ENCODE data around the gene RAB44. TPM values are rescaled to one million over a fixed set of nuclear protein-coding genes. Genes with fewer than 3 reads are reported as not detected.

Gene RAB44
- total RNA-seq, 1 experiment from 2014 or later = not detected

- no peak for DNase-seq (ENCODE audit: low read depth, low spot score)
- in situ Hi-C loops (cut with HindIII; ENCODE audit: low pct_unique_long_range_greater_than_20kb, low sequenced_read_pairs) = no loop called here
These were observed 55.4 kb downstream of the RAB44 start for GRCh38 chr6:36752886-36753506.

GRCh38 chr6:36753671-36754405 lies 56.2 kb downstream of the RAB44 start:
- in situ Hi-C loops (cut with HindIII; ENCODE audit: low pct_unique_long_range_greater_than_20kb, low sequenced_read_pairs) = no loop called here
- no peak for DNase-seq (ENCODE audit: low read depth, low spot score)

- in situ Hi-C loops (cut with HindIII; ENCODE audit: low pct_unique_long_range_greater_than_20kb, low sequenced_read_pairs) = no loop called here
- no peak for DNase-seq (ENCODE audit: low read depth, low spot score)
These were observed 57.2 kb downstream of the RAB44 start for GRCh38 chr6:36754582-36755434.

GRCh38 chr6:36755435-36756348 lies 58.1 kb downstream of the RAB44 start:
- no peak for DNase-seq (ENCODE audit: low read depth, low spot score)
- in situ Hi-C loops (cut with HindIII; ENCODE audit: low pct_unique_long_range_greater_than_20kb, low sequenced_read_pairs) = no loop called here

GRCh38 chr6:36756786-36757185 lies 59.2 kb downstream of the RAB44 start:
- in situ Hi-C loops (cut with HindIII; ENCODE audit: low pct_unique_long_range_greater_than_20kb, low sequenced_read_pairs) = no loop called here
- no peak for DNase-seq (ENCODE audit: low read depth, low spot score)

GRCh38 chr6:36757206-36757605 lies 59.6 kb downstream of the RAB44 start:
- in situ Hi-C loops (cut with HindIII; ENCODE audit: low pct_unique_long_range_greater_than_20kb, low sequenced_read_pairs) = no loop called here
- no peak for DNase-seq (ENCODE audit: low read depth, low spot score)

- DNase-seq (ENCODE audit: low read depth, low spot score) = no peak
- in situ Hi-C loops (cut with HindIII; ENCODE audit: low pct_unique_long_range_greater_than_20kb, low sequenced_read_pairs) = no loop called here
These were observed 60.4 kb downstream of the RAB44 start for GRCh38 chr6:36757943-36758508.

GRCh38 chr6:36758516-36759147 lies 61.0 kb downstream of the RAB44 start:
- DNase-seq (ENCODE audit: low read depth, low spot score) = no peak
- in situ Hi-C loops (cut with HindIII; ENCODE audit: low pct_unique_long_range_greater_than_20kb, low sequenced_read_pairs) = no loop called here

- in situ Hi-C loops (cut with HindIII; ENCODE audit: low pct_unique_long_range_greater_than_20kb, low sequenced_read_pairs) = no loop called here
These were observed 61.6 kb downstream of the RAB44 start for GRCh38 chr6:36759148-36759759.

GRCh38 chr6:36760685-36761435 lies 63.2 kb downstream of the RAB44 start:
- in situ Hi-C loops (cut with HindIII; ENCODE audit: low pct_unique_long_range_greater_than_20kb, low sequenced_read_pairs) = no loop called here
- no peak for DNase-seq (ENCODE audit: low read depth, low spot score)

More at GRCh38 chr6:36759148-36759759, 61.6 kb downstream of the RAB44 start:
- DNase-seq (ENCODE audit: low read depth, low spot score) = peak; percentile 69

- in situ Hi-C loops (cut with HindIII; ENCODE audit: low pct_unique_long_range_greater_than_20kb, low sequenced_read_pairs) = no loop called here
- no peak for DNase-seq (ENCODE audit: low read depth, low spot score)
These were observed 64.5 kb downstream of the RAB44 start for GRCh38 chr6:36762123-36762522.

- in situ Hi-C loops (cut with HindIII; ENCODE audit: low pct_unique_long_range_greater_than_20kb, low sequenced_read_pairs) = no loop called here
- no peak for DNase-seq (ENCODE audit: low read depth, low spot score)
These were observed 67.6 kb downstream of the RAB44 start for GRCh38 chr6:36765190-36765589.

- DNase-seq (ENCODE audit: low read depth, low spot score) = peak; percentile 89
- in situ Hi-C loops (cut with HindIII; ENCODE audit: low pct_unique_long_range_greater_than_20kb, low sequenced_read_pairs) = no loop called here
These were observed 68.2 kb downstream of the RAB44 start for GRCh38 chr6:36765594-36766398.

GRCh38 chr6:36766399-36766945 lies 68.8 kb downstream of the RAB44 start:
- in situ Hi-C loops (cut with HindIII; ENCODE audit: low pct_unique_long_range_greater_than_20kb, low sequenced_read_pairs) = no loop called here
- DNase-seq (ENCODE audit: low read depth, low spot score) = no peak

- DNase-seq (ENCODE audit: low read depth, low spot score) = no peak
- in situ Hi-C loops (cut with HindIII; ENCODE audit: low pct_unique_long_range_greater_than_20kb, low sequenced_read_pairs) = no loop called here
These were observed 71.6 kb downstream of the RAB44 start for GRCh38 chr6:36769183-36769675.

Data from SK-MEL-5 (cell line).